ENCODE data around the gene INPP5J. TPM values are rescaled to one million over a fixed set of nuclear protein-coding genes. Genes with fewer than 3 reads are reported as not detected.
"Not testable (repeated sequence)": the region's sequence is repeated elsewhere in the genome, so short reads cannot be mapped to it uniquely, and the experiment has no call there.

Gene INPP5J
- total RNA-seq, 3 donors from 2014 or later: 0.16 to 0.21 TPM; not detected in 1

DNA sequence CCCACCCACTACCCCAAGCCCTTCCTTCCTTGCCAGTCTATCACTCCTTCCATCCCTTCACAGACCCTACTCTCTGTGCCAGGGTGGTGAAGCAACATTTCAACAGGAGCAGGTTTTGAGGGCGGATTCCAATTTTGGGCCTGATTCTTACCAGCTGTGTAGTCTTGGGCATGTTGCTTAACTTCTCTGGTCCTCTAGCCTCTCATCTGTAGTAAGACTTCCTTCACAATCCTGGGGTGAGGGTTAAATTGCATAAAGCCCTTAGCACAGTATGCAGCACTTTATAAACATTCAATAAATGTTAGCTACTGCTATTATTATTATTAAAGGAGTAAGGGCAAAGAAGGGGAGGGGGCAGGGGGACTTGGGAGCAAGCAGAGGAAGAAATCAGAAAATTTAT, 32.2 kb downstream of the INPP5J start:
- no peaks in the 10 kb centered on the region for H3K36me3 Mint-ChIP-seq (ENCODE audit: insufficient read depth)
- no peak overlapping the region for H3K4me3 Mint-ChIP-seq
- DNase-seq (no peak), ATAC-seq (no peak)
- no peaks in the 10 kb centered on the region for H3K9me3 Mint-ChIP-seq
- H3K27me3 Mint-ChIP-seq (ENCODE audit: low read depth): peaks cover 5% of the 10 kb centered on the region
- peaks cover 2% of the 10 kb centered on the region for H3K4me1 Mint-ChIP-seq (ENCODE audit: low read depth)

DNA sequence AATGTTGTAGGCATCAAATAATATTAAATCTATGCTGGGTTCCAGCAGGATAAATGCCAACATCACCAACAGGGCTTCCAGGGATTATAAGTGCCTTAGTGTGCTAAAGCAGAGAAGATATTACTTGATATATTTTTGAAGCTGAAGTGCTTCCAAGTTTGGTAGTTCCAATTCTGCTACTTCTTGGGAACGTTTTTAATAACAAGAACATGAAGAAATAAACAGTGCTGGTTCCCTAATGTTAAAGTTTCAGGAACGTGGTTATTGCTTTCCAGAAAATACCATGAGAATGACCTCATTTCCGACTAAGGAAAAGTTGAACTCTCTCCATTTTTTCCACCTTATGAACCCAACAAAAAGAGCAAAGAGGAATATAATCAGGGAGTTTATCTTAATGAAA, 32.7 kb downstream of the INPP5J start:
- Mint-ChIP-seq H3K4me3 (no peak overlapping the region), H3K27me3 (ENCODE audit: low read depth) (peaks cover 3% of the 10 kb centered on the region), H3K4me1 (ENCODE audit: low read depth) (peaks cover 3% of the 10 kb centered on the region), H3K9me3 (no peaks in the 10 kb centered on the region), H3K36me3 (ENCODE audit: insufficient read depth) (no peaks in the 10 kb centered on the region)
- DNase-seq: no peak
- no peak for ATAC-seq

DNA sequence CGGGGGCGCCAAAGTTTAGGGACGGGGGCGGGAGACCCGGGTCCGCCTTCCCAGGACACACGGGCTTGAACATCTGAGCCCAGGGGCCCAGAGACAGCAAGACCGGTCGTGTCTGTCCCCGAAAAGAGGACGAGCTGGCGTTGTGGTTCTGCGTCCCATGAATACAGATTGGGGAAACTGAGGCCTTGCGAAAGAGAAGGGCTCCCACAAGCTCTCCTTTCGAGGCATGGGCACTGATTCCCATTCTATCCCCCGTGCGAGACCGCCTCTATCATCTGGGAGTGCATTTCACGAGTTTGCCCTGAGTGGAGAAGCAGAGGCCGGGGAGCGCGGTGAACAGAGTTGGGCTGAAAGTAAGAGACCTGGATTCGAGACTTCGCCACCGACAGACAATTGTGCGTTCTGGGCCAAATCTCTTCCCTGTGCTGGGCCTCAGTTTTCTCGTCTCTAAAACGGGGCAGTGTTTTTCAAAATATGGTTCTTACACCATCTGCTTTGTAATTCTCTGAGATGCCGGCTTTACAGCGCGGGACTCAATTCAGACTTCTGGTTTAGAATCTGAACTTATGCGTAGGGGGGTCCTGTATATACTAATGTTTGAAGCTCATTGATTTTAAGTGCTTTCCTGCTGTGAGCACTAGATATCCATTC, 37.7 kb downstream of the INPP5J start:
- H3K9me3 Mint-ChIP-seq: no peaks in the 10 kb centered on the region
- H3K36me3 Mint-ChIP-seq (ENCODE audit: insufficient read depth): peaks cover 4% of the 10 kb centered on the region
- ATAC-seq: peak; percentile 47 to 51
- peak overlapping the region; percentile 92 for H3K4me3 Mint-ChIP-seq
- H3K4me1 Mint-ChIP-seq (ENCODE audit: low read depth): peaks cover 31% of the 10 kb centered on the region
- no peak for DNase-seq
- H3K27me3 Mint-ChIP-seq (ENCODE audit: low read depth): no peaks in the 10 kb centered on the region

DNA sequence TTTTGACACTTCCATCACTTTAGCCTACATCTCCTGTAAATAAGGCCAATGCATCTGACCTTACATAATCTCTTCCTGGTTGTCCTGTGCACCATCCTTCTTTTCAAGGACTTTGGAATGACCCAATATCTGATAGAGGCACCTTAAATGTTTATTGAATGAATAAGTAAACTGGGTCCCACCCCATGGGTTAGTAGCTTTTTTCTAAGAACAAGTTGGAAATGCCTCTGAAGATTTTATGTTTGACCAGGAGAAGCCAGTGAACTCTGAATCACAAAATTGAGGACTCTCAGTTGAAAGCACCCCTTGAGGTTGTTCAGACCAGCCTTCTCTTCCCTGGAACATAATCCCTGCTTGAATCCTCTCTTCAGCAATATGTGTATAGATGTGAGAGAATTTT, 38.6 kb downstream of the INPP5J start:
- H3K9me3 Mint-ChIP-seq: no peaks in the 10 kb centered on the region
- no peaks in the 10 kb centered on the region for H3K27me3 Mint-ChIP-seq (ENCODE audit: low read depth)
- peak overlapping the region; percentile 92 for H3K4me3 Mint-ChIP-seq
- DNase-seq (no peak), ATAC-seq (no peak)
- H3K36me3 Mint-ChIP-seq (ENCODE audit: insufficient read depth): peaks cover 10% of the 10 kb centered on the region
- peaks cover 38% of the 10 kb centered on the region for H3K4me1 Mint-ChIP-seq (ENCODE audit: low read depth)

GRCh38 chr22:31162015-31162765, 39.4 kb downstream of the INPP5J start:
- Mint-ChIP-seq H3K4me1 (ENCODE audit: low read depth) (peaks cover 38% of the 10 kb centered on the region), H3K27me3 (ENCODE audit: low read depth) (no peaks in the 10 kb centered on the region), H3K4me3 (peak overlapping the region; percentile 48), H3K9me3 (no peaks in the 10 kb centered on the region), H3K36me3 (ENCODE audit: insufficient read depth) (peaks cover 14% of the 10 kb centered on the region)
- DNase-seq: no peak
- no peak for ATAC-seq

- DNase-seq (no peak), ATAC-seq (no peak)
- H3K27me3 Mint-ChIP-seq (ENCODE audit: low read depth): no peaks in the 10 kb centered on the region
- H3K9me3 Mint-ChIP-seq: no peaks in the 10 kb centered on the region
- peaks cover 13% of the 10 kb centered on the region for H3K36me3 Mint-ChIP-seq (ENCODE audit: insufficient read depth)
- no peak overlapping the region for H3K4me3 Mint-ChIP-seq
- peaks cover 42% of the 10 kb centered on the region for H3K4me1 Mint-ChIP-seq (ENCODE audit: low read depth)
Measured at GRCh38 chr22:31170971-31171370, 48.2 kb downstream of the INPP5J start.

- H3K4me1 Mint-ChIP-seq (ENCODE audit: low read depth): peaks cover 38% of the 10 kb centered on the region
- DNase-seq; H3K9me3 Mint-ChIP-seq; H3K36me3 Mint-ChIP-seq (ENCODE audit: insufficient read depth); H3K4me3 Mint-ChIP-seq; ATAC-seq; H3K27me3 Mint-ChIP-seq (ENCODE audit: low read depth): not testable (repeated sequence)
Measured at GRCh38 chr22:31171734-31172133, 49.0 kb downstream of the INPP5J start.

- DNase-seq (no peak), ATAC-seq (peak; percentile 94 to 99)
- H3K4me3 Mint-ChIP-seq: peak overlapping the region; percentile 59
- no peaks in the 10 kb centered on the region for H3K9me3 Mint-ChIP-seq
- peaks cover 12% of the 10 kb centered on the region for H3K36me3 Mint-ChIP-seq (ENCODE audit: insufficient read depth)
- H3K27me3 Mint-ChIP-seq (ENCODE audit: low read depth): no peaks in the 10 kb centered on the region
- H3K4me1 Mint-ChIP-seq (ENCODE audit: low read depth): peaks cover 37% of the 10 kb centered on the region
Measured at GRCh38 chr22:31173386-31174145, 50.8 kb downstream of the INPP5J start.

DNA sequence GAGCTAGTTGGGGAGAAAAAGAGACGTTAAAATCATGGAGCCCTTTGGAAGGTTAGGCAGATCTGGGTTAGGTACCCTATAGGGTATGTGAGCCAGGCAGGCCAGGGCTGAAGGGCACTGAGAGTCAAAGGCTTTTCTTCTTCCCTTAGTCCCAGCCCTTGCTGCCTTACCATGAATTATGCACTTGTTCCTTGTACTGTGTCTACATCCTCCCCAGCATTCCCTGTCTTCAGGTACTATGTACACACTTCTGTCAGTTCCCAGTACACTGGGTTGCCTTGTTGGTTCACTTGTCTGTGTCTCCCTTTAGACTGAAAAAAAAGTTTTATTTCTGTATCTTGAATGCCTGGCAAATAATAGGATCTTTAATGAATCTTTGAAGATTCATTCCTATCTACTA, 54.2 kb downstream of the INPP5J start:
- DNase-seq (no peak), ATAC-seq (no peak)
- H3K27me3 Mint-ChIP-seq (ENCODE audit: low read depth): no peaks in the 10 kb centered on the region
- no peaks in the 10 kb centered on the region for H3K9me3 Mint-ChIP-seq
- H3K36me3 Mint-ChIP-seq (ENCODE audit: insufficient read depth): peaks cover 21% of the 10 kb centered on the region
- no peak overlapping the region for H3K4me3 Mint-ChIP-seq
- peaks cover 33% of the 10 kb centered on the region for H3K4me1 Mint-ChIP-seq (ENCODE audit: low read depth)

- Mint-ChIP-seq H3K9me3 (no peaks in the 10 kb centered on the region), H3K4me3 (no peak overlapping the region)
Measured at GRCh38 chr22:31177420-31178162, 54.8 kb downstream of the INPP5J start.

DNA sequence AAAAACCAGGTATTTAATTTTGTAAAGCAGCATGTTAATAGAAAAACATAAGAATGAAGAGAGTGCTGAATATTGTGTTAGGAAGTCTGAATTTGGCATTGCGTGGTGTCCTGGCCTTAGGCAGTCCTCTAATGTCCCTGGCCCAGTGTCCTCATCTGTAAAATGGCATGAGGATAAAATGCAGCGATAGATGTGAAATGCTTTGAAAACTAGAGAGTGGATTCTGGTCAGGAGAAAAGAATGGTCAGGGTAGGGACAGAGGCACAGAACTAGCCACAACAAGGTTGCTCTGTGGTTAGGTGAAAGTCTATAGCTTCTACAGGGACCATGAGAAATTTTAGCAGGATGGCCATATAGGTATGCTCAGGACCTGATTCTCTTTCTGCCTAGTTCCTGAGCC, 56.1 kb downstream of the INPP5J start:
- Mint-ChIP-seq H3K4me3 (no peak overlapping the region), H3K27me3 (ENCODE audit: low read depth) (no peaks in the 10 kb centered on the region), H3K36me3 (ENCODE audit: insufficient read depth) (peaks cover 21% of the 10 kb centered on the region), H3K9me3 (no peaks in the 10 kb centered on the region), H3K4me1 (ENCODE audit: low read depth) (peaks cover 17% of the 10 kb centered on the region)
- ATAC-seq (no peak), DNase-seq (no peak)

More at GRCh38 chr22:31177420-31178162, 54.8 kb downstream of the INPP5J start:
- Mint-ChIP-seq H3K27me3 (ENCODE audit: low read depth) (no peaks in the 10 kb centered on the region), H3K4me1 (ENCODE audit: low read depth) (peaks cover 29% of the 10 kb centered on the region), H3K36me3 (ENCODE audit: insufficient read depth) (peaks cover 21% of the 10 kb centered on the region)
- ATAC-seq: no peak
- DNase-seq: no peak

- Mint-ChIP-seq H3K27me3 (ENCODE audit: low read depth) (no peaks in the 10 kb centered on the region), H3K36me3 (ENCODE audit: insufficient read depth) (peaks cover 21% of the 10 kb centered on the region), H3K4me3 (no peak overlapping the region), H3K9me3 (no peaks in the 10 kb centered on the region), H3K4me1 (ENCODE audit: low read depth) (peaks cover 14% of the 10 kb centered on the region)
- DNase-seq: no peak
- ATAC-seq: no peak
Measured at GRCh38 chr22:31179345-31179744, 56.6 kb downstream of the INPP5J start.

GRCh38 chr22:31184015-31184414, 61.2 kb downstream of the INPP5J start:
- ATAC-seq: no peak
- Mint-ChIP-seq H3K27me3 (ENCODE audit: low read depth) (no peaks in the 10 kb centered on the region), H3K4me1 (ENCODE audit: low read depth) (peaks cover 3% of the 10 kb centered on the region), H3K36me3 (ENCODE audit: insufficient read depth) (peaks cover 14% of the 10 kb centered on the region), H3K4me3 (no peak overlapping the region), H3K9me3 (no peaks in the 10 kb centered on the region)
- DNase-seq: no peak

Measured in activated T-cell treated with anti-CD3 and anti-CD28 coated beads, Interleukin-2, amount 50 U/mL, for 4 hours (primary cell).